HG03159 (cell line): ENCODE data around the gene ATR.
A peak's percentile ranks its signal among the peaks of the same experiment; 100 is the strongest.
"Not testable (repeated sequence)": the region's sequence is repeated elsewhere in the genome, so short reads cannot be mapped to it uniquely, and the experiment has no call there.

Experiments used
- ATAC-seq: cut with Tn5 transposase; IDR thresholded peaks from one replicate; pipeline ENCODE4 v1.9.1; 2021; ENCODE audit warnings: mild to moderate bottlenecking, moderate library complexity; ENCODE audit not compliant: unreplicated experiment

ATR gene

DNA sequence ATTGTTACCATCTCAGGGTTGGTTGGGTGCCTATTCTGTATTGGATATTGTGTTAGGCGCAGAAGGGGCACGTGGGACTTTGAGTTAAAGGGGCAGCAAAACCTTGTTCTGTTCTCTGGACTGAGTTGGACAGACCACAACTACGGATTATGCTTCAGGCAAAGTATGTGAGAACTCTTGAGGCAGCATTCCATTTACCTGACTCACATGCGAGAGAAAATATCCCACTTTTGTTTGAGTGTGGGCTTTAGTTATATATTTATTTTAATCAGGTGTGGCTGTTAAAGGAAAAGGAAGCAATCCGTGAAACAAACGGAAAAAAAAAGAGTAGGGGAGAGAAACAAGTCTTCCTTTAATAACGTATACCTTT, 17.0 kb upstream of the ATR start:
- ATAC-seq, result no peak

DNA sequence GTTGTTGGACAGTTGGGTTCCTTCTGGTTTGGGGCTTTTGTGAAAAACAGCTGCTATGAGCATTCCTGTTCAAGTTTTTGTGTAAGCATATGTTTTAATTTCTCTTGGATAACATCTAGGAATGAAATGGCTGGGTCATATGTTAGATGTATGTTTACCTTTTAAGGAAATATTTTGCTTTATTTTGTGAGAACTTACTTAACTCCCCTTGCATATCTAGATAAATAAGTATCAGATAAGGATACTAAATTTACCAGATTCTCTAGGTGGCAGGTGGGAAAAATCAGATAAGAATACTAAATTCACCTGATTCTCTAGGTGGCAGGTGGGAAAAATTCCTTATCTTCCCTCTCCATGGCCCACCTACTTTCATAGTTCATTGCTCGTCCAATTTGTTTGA, 16.6 kb upstream of the ATR start:
- no peak for ATAC-seq

GRCh38 chr3:142592268-142592667, 13.7 kb upstream of the ATR start:
- not testable (repeated sequence) for ATAC-seq

- no peak for ATAC-seq
These were observed 10.2 kb upstream of the ATR start for GRCh38 chr3:142588703-142589102.

- peak; percentile 78 for ATAC-seq
These were observed 8.4 kb upstream of the ATR start for GRCh38 chr3:142586803-142587406.

DNA sequence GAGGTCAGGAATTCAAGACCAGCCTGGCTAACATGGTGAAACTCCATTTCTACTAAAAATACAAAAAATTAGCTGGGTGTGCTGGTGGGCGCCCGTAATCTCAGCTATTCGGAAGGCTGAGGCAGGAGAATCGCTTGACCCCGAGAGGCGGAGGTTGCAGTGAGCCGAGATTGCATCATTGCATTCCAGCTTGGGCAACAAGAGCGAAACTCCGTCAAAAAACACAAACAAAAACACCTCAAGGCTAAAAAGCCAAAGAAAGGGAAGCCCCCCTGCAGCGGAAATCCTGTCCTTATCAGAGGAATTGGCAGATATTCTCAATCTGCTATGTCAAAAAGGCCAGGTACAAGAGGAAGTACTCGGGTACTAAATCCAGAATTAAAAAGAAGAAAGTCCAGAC, 2.5 kb upstream of the ATR start:
- ATAC-seq, result not testable (repeated sequence)

GRCh38 chr3:142580061-142580423, 1.5 kb upstream of the ATR start:
- ATAC-seq, result no peak

DNA sequence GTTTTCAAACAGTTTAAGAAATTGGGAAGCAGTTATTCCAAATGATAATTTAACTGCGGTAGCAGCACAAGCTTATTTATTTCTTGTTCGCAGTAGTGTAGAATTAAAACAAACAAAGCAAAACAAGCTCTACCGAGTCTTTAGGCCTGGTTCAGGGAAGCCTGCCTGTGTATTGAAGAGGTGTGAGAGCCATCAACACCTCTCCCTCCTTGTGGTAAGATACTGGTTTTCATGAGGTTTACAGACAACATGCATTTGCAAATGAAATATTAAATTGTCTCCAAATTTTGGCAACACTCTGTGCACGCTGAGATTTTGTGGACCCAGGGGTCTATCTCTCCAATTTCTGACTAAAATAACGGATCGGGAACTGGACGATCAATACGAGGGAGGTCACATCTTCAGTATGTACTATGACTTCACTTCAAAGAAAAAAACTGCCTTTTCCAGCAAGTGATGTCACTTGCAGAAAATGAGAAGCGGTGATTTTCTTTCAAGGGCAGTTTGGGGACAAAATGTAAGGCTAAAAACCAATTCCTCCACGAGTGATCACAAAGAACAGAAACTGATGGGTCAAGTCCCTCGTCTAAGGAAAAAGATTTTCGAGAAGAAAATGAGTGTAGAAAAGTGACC, 721 bp downstream of the ATR start:
- ATAC-seq, result no peak

DNA sequence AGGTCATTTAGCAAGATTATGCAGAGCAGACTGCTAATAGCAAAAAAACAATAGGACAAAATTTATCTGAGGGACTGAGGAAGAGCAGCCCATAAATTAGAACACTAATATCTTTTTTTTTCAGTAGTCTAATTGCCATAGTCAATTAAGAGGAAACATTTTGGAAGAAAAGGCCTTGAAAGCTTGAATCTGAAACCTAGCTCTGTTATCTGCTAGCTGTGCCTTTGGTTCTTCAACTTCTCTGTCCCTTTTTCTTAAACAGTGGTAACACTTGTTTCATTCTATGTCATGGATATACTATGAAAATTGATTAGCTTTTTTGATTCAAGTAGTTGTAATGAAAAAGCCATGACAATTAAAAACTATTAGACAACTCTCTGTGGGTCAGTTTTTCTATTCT, 1.7 kb downstream of the ATR start:
- ATAC-seq, result no peak

DNA sequence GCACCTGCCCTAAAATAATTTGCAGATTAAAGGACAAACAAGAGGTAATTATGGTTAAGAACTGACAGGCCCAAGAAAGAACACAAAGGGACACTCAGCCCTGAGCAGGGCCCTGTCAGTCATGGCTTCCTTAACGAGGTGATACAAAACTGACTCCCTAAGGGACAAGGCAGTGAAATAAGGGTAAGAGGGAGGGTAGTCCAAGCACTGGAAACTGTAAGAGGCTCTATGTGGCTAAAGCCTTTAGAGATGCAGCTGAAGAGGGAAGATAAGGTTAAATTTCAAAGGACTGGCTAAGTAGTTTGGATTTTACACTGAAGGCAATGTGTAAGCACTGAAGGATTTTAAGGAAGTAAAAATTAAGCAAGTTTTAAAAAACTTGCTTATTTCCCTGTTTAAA, 3.9 kb downstream of the ATR start:
- ATAC-seq, result no peak

DNA sequence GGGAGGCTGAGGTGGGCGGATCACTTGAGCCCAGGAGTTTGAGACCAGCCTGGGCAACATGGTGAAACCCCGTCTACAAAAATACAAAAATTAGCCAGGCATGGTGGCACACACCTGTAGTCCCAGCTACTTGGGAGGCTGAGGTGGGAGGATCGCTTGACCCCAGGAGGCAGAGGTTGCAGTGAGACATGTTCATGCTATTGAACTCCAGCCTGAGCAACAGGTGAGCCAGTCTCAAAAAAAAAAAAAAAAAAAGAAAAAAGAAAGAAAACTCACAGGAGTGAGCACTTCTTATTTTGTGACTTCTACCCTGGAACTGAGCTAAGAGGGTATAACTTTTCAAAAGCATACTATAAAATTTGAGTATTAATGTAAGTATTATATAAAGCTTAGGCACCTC, 4.3 kb downstream of the ATR start:
- not testable (repeated sequence) for ATAC-seq

DNA sequence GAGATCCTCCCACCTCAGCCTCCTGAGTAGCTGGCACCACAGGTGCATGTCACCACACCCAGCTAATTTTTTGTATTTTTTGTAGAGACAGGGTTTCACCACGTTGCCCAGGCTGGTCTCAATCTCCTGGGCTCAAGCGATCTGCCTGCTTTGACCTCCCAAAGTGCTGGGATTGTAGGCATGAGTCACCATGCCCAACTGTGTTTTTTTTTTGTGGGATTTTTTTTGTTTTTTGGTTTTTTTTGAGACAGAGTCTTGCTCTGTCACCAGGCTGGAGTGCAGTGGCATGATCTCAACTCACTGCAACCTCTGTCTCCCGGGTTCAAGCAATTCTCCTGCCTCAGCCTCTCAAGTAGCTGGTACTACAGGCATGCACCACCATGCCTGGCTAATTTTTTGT, 9.1 kb downstream of the ATR start:
- not testable (repeated sequence) for ATAC-seq

DNA sequence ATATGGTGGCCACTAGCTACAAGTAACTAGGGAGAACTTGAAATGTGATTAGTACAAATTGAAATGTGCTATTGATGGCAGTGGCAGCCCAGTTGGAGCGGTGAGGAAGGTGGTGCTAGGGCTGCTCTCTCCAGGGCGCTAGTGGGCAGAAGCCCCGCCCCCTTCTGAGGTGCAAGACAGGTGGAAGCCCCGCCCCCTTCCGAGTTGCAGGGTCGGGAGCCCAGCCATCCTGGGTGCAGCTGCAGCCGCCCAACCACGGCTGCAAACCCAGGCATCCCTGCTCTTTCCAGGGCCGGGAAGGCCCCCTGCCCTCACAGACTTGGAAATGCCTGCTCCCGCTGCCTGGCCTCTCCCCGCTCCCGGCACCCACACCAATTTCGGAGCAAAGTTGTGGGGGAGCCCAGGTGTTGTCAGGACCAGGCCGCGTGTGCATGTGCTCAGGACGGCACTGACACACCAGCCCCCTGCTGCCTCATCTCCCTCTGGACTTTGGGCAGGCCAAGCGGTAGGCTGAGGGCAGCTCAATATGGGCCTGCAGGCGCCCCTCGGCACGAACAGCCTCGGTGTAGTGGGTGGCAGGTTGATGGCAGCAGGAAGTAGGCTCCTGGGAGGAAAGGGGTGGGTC, 10.0 kb downstream of the ATR start:
- no peak for ATAC-seq

- ATAC-seq, result no peak
These were observed 12.4 kb downstream of the ATR start for GRCh38 chr3:142566096-142566495.

GRCh38 chr3:142563496-142563997, 15.0 kb downstream of the ATR start:
- ATAC-seq, result no peak

DNA sequence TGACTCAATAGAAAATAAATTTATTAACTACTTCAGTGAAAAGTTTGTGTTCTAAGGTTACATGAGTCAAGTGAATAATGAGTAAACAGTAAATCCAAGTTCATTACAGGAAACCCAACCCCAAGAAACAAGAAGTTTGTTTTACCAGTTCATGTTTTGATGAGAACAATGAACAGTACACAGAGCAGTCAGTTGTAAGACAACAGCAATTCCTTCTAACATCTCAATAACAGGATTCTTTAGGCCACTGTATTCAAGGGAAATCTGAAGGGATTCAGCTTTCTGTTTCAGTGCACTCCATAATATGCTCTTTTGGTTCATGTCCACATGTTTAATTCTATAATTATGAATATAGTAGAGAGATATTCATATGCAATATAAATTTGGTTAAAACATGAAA, 18.4 kb downstream of the ATR start:
- ATAC-seq, result no peak

GRCh38 chr3:142553741-142554140, 24.8 kb downstream of the ATR start:
- no peak for ATAC-seq

DNA sequence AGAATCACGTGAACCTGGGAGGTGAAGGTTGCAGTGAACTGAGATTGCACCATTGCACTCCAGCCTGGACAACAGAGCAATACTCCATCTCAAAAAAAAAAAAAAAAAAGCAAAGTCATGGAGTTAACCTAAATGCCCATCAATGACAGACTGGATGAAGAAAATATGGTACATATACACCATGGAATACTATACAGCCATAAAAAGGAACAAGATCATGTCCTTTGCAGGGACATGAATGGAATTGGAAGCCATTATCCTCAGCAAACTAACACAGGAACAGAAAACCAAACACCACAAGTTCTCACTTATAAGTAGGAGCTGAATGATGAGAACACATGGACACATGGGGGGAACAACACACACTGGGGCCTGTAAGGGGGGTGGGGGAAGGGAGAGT, 26.0 kb downstream of the ATR start:
- not testable (repeated sequence) for ATAC-seq

DNA sequence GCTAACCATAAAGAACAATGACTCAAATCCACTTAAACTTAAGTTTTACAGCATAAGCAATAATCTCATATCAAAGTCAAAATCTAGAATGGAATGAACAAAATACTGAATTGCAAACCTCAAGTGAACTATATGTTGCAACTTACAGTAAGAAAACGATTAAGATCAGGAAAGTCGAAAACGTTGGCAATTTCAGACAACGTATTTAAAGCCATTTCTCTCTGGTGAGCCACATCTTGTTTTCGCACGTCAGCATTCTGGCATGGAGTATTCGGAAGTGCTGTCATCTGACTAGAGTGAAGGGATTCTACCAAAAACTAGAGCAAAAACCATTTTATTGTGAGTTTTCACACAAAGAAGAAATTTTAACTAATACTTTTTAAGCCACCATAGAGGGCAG, 28.5 kb downstream of the ATR start:
- no peak for ATAC-seq

GRCh38 chr3:142543307-142543706, 35.2 kb downstream of the ATR start:
- no peak for ATAC-seq

DNA sequence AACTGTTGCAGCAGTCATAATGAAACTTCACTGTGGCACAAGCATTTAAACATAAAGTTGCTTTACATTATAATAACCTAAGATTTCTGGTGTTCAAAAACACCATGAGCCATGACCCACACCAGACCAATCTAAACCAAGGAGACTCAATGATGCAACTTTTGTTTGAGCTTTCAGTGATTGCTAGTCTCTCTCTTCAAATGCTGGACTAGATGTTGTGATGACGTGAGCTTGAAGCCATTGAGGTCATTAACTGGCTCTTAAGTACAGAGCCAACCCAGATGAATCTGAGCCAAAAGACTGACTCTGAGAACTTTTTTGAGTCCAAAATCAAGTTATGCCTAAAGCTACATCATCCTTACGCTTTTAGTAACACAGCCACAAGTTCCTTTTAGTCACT, 36.5 kb downstream of the ATR start:
- ATAC-seq, result no peak

DNA sequence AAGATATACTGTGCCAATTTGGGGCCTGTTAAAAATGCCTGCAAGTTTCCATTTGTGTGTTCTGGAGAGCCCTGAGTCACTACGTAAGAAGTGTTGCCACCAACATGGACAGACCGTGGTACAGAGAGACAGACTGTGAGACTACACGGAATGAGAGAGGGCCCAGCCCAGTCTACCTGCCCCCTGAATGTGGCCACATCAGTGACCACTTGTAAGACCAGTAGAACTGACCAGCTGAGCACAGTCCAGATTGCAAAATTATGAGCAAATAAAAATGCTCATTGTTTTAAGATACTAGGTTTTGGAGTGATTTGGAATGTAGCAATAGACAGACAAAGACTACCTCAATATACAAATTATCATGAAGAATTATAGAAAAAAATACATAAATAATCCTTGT, 42.0 kb downstream of the ATR start:
- no peak for ATAC-seq

GRCh38 chr3:142534543-142534942, 44.0 kb downstream of the ATR start:
- no peak for ATAC-seq
